SK-N-SH (cell line): ENCODE data around the gene CACNA2D4. TPM values are rescaled to one million over a fixed set of nuclear protein-coding genes. Genes with fewer than 3 reads are reported as not detected.
A peak's percentile ranks its signal among the peaks of the same experiment; 100 is the strongest.

ENCODE experiments used
- CTCF ChIA-PET: fragments of 300-600, 350-600 bp; formaldehyde crosslinking; extraction: SDS; loops from one replicate; lab custom pipeline; 2021; lab: Yijun Ruan, JAX
- POLR2A ChIA-PET: fragments of 350-600 bp; sonication (Branson Sonifier 250); formaldehyde crosslinking; extraction: SDS; loops from one replicate; lab custom pipeline; 2020; ENCODE audit warnings: antibody characterized with exemption, inconsistent platforms; lab: Yijun Ruan, JAX
- DNase-seq: peaks from one replicate; pipeline ENCODE4 v3.0.0; 2012
- H2AFZ ChIP-seq: fragments of 200-600 bp; sonication (generic); 2 replicates; pipeline ENCODE4 v1.8.1; 2016; ENCODE audit warnings: antibody characterized with exemption, mild to moderate bottlenecking, low read depth
- H3F3A ChIP-seq: fragments of 200-600 bp; sonication (generic); replicated peaks from 2 replicates; pipeline ENCODE3; 2016; ENCODE audit warnings: antibody characterized with exemption, mild to moderate bottlenecking; ENCODE audit not compliant: insufficient read depth
- H3K27ac ChIP-seq, 2 experiments: fragments of 200-500 bp in 1 of 2; fragments of 200-600 bp in 1 of 2; sonication (Bioruptor generic) in 1 of 2; sonication (generic), shearing (Covaris generic) in 1 of 2; 2 replicates each; pipeline versions ENCODE4 v1.5.1 to v1.6.1; 2014 to 2016; ENCODE audit warnings: low read depth in 2 of 2, inconsistent platforms in 1 of 2, low read length in 1 of 2, mild to moderate bottlenecking in 1 of 2, mixed read lengths in 1 of 2
- H3K27me3 ChIP-seq: fragments of 200-600 bp; sonication (generic), shearing (Covaris generic); 2 replicates; pipeline ENCODE4 v1.6.1; 2016; ENCODE audit warnings: mixed run types; ENCODE audit not compliant: insufficient read depth
- H3K36me3 ChIP-seq, 2 experiments: fragments of 200-500 bp in 1 of 2; fragments of 200-600 bp in 1 of 2; sonication (Bioruptor generic) in 1 of 2; sonication (generic) in 1 of 2; replicated peaks in 1 of 2; 2 replicates each; pipeline versions ENCODE3 to v1.5.1; 2014 to 2016; ENCODE audit warnings: low read length in 1 of 2, mild to moderate bottlenecking in 1 of 2; ENCODE audit not compliant: insufficient read depth in 2 of 2, control insufficient read depth in 1 of 2
- H3K4me1 ChIP-seq, 2 experiments: fragments of 200-500 bp in 1 of 2; fragments of 200-600 bp in 1 of 2; sonication (Bioruptor generic) in 1 of 2; sonication (generic), shearing (Covaris generic) in 1 of 2; 2 replicates each; pipeline versions ENCODE4 v1.5.1 to v1.6.1; 2014 to 2016; ENCODE audit warnings: low read depth in 1 of 2, low read length in 1 of 2, mixed run types in 1 of 2; ENCODE audit not compliant: insufficient read depth in 2 of 2, control insufficient read depth in 1 of 2
- H3K4me2 ChIP-seq: fragments of 200-600 bp; sonication (generic), shearing (Covaris generic); 2 replicates; pipeline ENCODE4 v1.6.1; 2017; ENCODE audit warnings: mixed run types
- H3K4me3 ChIP-seq, 2 experiments: fragments of 200-500 bp in 1 of 2; fragments of 200-600 bp in 1 of 2; sonication (Bioruptor generic) in 1 of 2; sonication (generic), shearing (Covaris generic) in 1 of 2; 2 replicates each; pipeline versions ENCODE4 v1.5.1 to v1.8.1; 2014 to 2016; ENCODE audit warnings: low read depth in 2 of 2, inconsistent platforms in 1 of 2, low read length in 1 of 2, mild to moderate bottlenecking in 1 of 2, mixed read lengths in 1 of 2, moderate library complexity in 1 of 2
- H3K79me2 ChIP-seq: fragments of 200-600 bp; sonication (generic); 2 replicates; pipeline ENCODE4 v1.8.1; 2017; ENCODE audit warnings: mild to moderate bottlenecking; ENCODE audit not compliant: insufficient read depth
- H3K9ac ChIP-seq: fragments of 200-600 bp; sonication (generic); 2 replicates; pipeline ENCODE4 v1.6.1; 2017; ENCODE audit warnings: mixed run types
- H3K9me2 ChIP-seq: fragments of 200-600 bp; sonication (generic); 2 replicates; pipeline ENCODE4 v1.6.1; 2017; ENCODE audit warnings: mixed run types
- H3K9me3 ChIP-seq: fragments of 200-600 bp; sonication (generic); 2 replicates; pipeline ENCODE4 v1.6.1; 2017; ENCODE audit warnings: mixed run types, mild to moderate bottlenecking, moderate library complexity
- H4K20me1 ChIP-seq: fragments of 200-600 bp; sonication (generic); 2 replicates; pipeline ENCODE4 v1.6.1; 2017; ENCODE audit warnings: mild to moderate bottlenecking, mixed run types; ENCODE audit not compliant: insufficient read depth
- CHD2 ChIP-seq: fragments of 150-350 bp; IDR thresholded peaks from 2 replicates; pipeline ENCODE4 v1.6.1; 2018; ENCODE audit warnings: low read length; ENCODE audit not compliant: partially characterized antibody
- ELF1 ChIP-seq: IDR thresholded peaks from 2 replicates; pipeline ENCODE4 v1.4.0; 2012
- EP300 ChIP-seq, 2 experiments: IDR thresholded peaks; 2 replicates each; pipeline versions ENCODE4 v1.4.0 to v1.6.1; 2012; ENCODE audit warnings: borderline replicate concordance in 1 of 2, low read depth in 1 of 2, low read length in 1 of 2
- EZH2phosphoT487 ChIP-seq: fragments of 200-600 bp; sonication (generic); IDR thresholded peaks from 2 replicates; pipeline ENCODE4 v1.6.1; 2017; ENCODE audit warnings: low read depth, mixed run types, mild to moderate bottlenecking, antibody characterized with exemption, moderate library complexity, borderline replicate concordance
- FOXJ3 ChIP-seq: sonication (generic); formaldehyde crosslinking; IDR thresholded peaks from 2 replicates; pipeline ENCODE4 v1.5.1; 2020; ENCODE audit warnings: mild to moderate bottlenecking, missing genetic modification reagents
- FOXM1 ChIP-seq: IDR thresholded peaks from 2 replicates; pipeline ENCODE4 v1.4.0; 2012; ENCODE audit warnings: low read depth, mild to moderate bottlenecking
- GABPA ChIP-seq: IDR thresholded peaks from 2 replicates; pipeline ENCODE4 v1.4.0; 2012; ENCODE audit warnings: low read depth, mild to moderate bottlenecking
- GATA2 ChIP-seq: sonication (generic); formaldehyde crosslinking; IDR thresholded peaks from 2 replicates; pipeline ENCODE4 v1.5.0; 2020; ENCODE audit warnings: mild to moderate bottlenecking, missing genetic modification reagents
- IRF3 ChIP-seq: fragments of 150-350 bp; IDR thresholded peaks from 2 replicates; pipeline ENCODE4 v1.6.1; 2016; ENCODE audit warnings: mild to moderate bottlenecking, low read depth, low read length
- MEF2A ChIP-seq: IDR thresholded peaks from 2 replicates; pipeline ENCODE4 v1.4.0; 2012; ENCODE audit warnings: low read depth, borderline replicate concordance
- MXI1 ChIP-seq: IDR thresholded peaks from 2 replicates; pipeline ENCODE4 v1.6.1; 2012; ENCODE audit warnings: mild to moderate bottlenecking, low read depth, low read length, improper control_type of control experiment
- PBX3 ChIP-seq: IDR thresholded peaks from 2 replicates; pipeline ENCODE4; 2012
- POLR2AphosphoS5 ChIP-seq: IDR thresholded peaks from 2 replicates; pipeline ENCODE4 v1.6.1; 2012; ENCODE audit warnings: low read depth, low read length
- RFX5 ChIP-seq: IDR thresholded peaks from 2 replicates; pipeline ENCODE4 v1.6.1; 2012; ENCODE audit warnings: mild to moderate bottlenecking, improper control_type of control experiment, low read length
- SMC3 ChIP-seq: IDR thresholded peaks from 2 replicates; pipeline ENCODE4 v1.6.1; 2012; ENCODE audit warnings: low read depth, low read length, improper control_type of control experiment
- TCF12 ChIP-seq: IDR thresholded peaks from 2 replicates; pipeline ENCODE4 v1.4.0; 2012
- USF2 ChIP-seq: fragments of 150-350 bp; IDR thresholded peaks from 2 replicates; pipeline ENCODE4 v1.6.1; 2017; ENCODE audit warnings: antibody characterized with exemption, low read length, low read depth, borderline replicate concordance
- ZBTB33 ChIP-seq: IDR thresholded peaks from 2 replicates; pipeline ENCODE4 v1.4.0; 2012; ENCODE audit warnings: low read depth, borderline replicate concordance
- WGBS: methylation state at CpG from one replicate; pipeline ENCODE4 v1.1.6; 2017; ENCODE audit warnings: low lambda C conversion rate; 5-methylcytosine and 5-hydroxymethylcytosine counted together
- polyA plus RNA-seq, 3 experiments: library from polyadenylated mRNA; depleted of rRNA; stranded (reverse); fragments of >200 nt; gene quantifications; 2 replicates each; pipeline ENCODE4 v1.2.3, GENCODE V29; 2012

The CACNA2D4 gene
- polyA plus RNA-seq, 1 of the 3 experiments (the other 2 are of a cell fraction): 0.02 TPM

GRCh38 chr12:1911598-1912575, 6.6 kb downstream of the CACNA2D4 start:
- no peaks in the 10 kb centered on the region for H3K9me3 ChIP-seq
- DNase-seq: peak; percentile 16
- TF ChIP-seq EZH2phosphoT487 (no peak), POLR2AphosphoS5 (no peak), MXI1 (no peak), ELF1 (no peak), EP300 (IDR thresholded peaks at IDR 0.05; ENCODE audit: borderline replicate concordance in 1 of 2, low read depth in 1 of 2, low read length in 1 of 2) (no peak), GABPA (no peak), MEF2A (no peak), IRF3 (no peak), TCF12 (no peak)
- TF ChIP-seq, all 33 proteins: peak for 0
- Histone ChIP-seq H3K4me2 (no peak overlapping the region), H4K20me1 (no peaks in the 10 kb centered on the region), H3K9me2 (no peaks in the 10 kb centered on the region), H3K36me3 (no peaks in the 10 kb centered on the region), H2AFZ (no peak overlapping the region), H3K9ac (no peak overlapping the region), H3K4me3 (no peak overlapping the region), H3K4me1 (peaks cover 0 to 3% of the 10 kb centered on the region in 2 experiments; a peak in 1 of 4 replicates), H3K79me2 (no peaks in the 10 kb centered on the region), H3F3A (no peaks in the 10 kb centered on the region), H3K27ac (no peak overlapping the region), H3K27me3 (no peaks in the 10 kb centered on the region)
- POLR2A ChIA-PET: no interaction called here
- 85% methylated on average over 16 of the region's 16 CpGs for WGBS
- CTCF ChIA-PET: interaction anchor here (3.2 kb wide), 1 partner anchor 28 kb away, joined by 11 read pairs; no protein-coding TSS in a partner anchor

GRCh38 chr12:1910468-1910867, 8.0 kb downstream of the CACNA2D4 start:
- no peaks in the 10 kb centered on the region for H3F3A ChIP-seq
- H3K9ac ChIP-seq: no peak overlapping the region
- ChIA-PET CTCF (no interaction called here), POLR2A (no interaction called here)
- no peaks in the 10 kb centered on the region; a peak in 1 of 4 replicates for H3K4me1 ChIP-seq
- H2AFZ ChIP-seq: no peak overlapping the region
- no peaks in the 10 kb centered on the region for H4K20me1 ChIP-seq
- no peak overlapping the region for H3K4me2 ChIP-seq
- DNase-seq: no peak
- no peaks in the 10 kb centered on the region for H3K9me2 ChIP-seq
- 51% methylated on average over 3 of the region's 3 CpGs for WGBS
- H3K79me2 ChIP-seq: no peaks in the 10 kb centered on the region
- H3K9me3 ChIP-seq: 0 out of 2 replicates have a peak, but pooled peaks cover 3% of the 10 kb centered on the region
- no peaks in the 10 kb centered on the region for H3K36me3 ChIP-seq
- no peak overlapping the region for H3K27ac ChIP-seq
- H3K27me3 ChIP-seq: no peaks in the 10 kb centered on the region
- H3K4me3 ChIP-seq: no peak overlapping the region
- no peak for TF ChIP-seq PBX3
- TF ChIP-seq POLR2AphosphoS5: no peak
- no peak for TF ChIP-seq ZBTB33
- no peak for TF ChIP-seq SMC3
- no peak for TF ChIP-seq RFX5
- TF ChIP-seq FOXJ3 (CRISPR knock-in tag): no peak
- no peak for TF ChIP-seq EZH2phosphoT487
- no peak for TF ChIP-seq IRF3
- TF ChIP-seq GABPA: no peak
- TF ChIP-seq GATA2 (CRISPR knock-in tag): no peak
- TF ChIP-seq MEF2A: no peak
- no peak for TF ChIP-seq FOXM1
- no peak for TF ChIP-seq USF2
- no peak for TF ChIP-seq CHD2
